GM19193 (cell line): Measurements from ENCODE around the gene TMEM131.

Experiments
- POLR2A ChIP-seq: IDR thresholded peaks from 4 replicates; pipeline ENCODE4 v1.6.1; 2011; ENCODE audit not compliant: insufficient read depth, insufficient read length; ENCODE audit errors: extremely low read depth

Gene TMEM131

DNA sequence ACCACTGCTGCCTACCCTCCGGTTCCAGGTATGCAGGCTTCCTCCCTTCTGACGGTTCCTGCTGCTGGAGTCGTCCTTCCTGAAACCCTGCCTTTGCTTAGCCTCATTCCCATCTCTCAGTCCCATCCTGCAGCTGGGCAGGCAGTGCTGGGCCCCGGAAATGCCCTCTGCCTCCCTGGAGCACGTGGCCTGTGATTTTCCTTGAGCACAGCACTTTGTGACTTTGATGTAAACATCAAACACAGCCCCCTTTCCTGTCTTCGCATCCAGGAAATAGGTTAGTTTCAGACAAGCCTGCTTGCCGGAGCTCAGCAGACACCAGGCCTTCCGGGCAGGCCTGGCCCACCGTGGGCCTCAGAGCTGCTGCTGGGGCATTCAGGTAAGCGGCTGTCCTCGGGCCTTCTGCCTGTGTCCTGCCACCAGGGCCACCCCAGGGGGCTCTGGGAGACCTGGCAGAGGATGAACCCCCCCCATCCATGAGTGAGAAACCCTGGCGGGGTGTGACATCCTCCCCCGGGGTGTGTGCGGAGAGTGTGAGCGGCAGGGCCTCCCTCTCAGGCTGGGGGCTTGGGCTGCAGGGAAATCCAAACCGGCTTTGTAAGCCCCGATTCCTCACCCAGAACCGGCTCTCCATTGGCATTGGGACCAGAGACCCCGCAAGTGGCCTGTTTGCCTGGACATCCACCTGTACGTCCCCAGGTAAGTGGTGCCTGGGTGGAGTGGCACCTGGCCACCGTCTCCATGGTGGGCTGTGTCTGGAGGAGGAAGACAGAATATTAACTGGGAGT lies 282.3 kb downstream of the TMEM131 start, which contains the start of gene ZAP70:
TSS of gene ZAP70 (plus strand) at position 281 of the 788 bp plus-strand sequence. CDS start 10,461 bp downstream, outside the sequence.
- no peak for TF ChIP-seq POLR2A

DNA sequence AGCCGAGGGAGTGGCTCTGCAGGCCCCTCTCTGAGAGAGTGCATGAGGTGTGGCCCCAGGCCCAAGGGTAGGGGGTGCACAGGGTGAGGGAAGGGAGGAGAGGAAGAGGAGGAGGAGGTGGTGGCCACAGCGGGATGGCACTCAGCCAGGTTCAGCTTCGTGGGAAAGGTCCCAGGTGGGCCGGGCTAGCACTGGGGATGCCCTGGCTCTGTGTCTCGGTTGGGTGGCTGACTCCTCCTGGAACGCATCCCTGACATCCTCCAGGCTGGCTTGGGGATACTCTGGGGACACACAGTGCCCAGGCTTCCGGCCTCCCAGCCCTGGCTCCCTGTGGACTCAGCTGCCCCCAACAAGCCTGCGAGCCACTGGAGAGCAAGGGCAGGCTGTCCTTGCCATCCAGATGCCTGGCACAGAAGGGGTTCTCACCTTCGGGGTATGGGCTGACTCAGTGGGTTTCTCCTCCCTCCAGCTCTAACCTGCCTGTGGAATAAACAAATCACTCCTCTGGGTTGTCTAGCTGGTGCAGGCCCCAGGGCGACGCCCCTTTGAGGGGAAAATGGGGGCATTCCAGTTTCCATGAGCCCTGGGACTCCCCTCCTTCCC lies 283.0 kb downstream of the TMEM131 start:
- no peak for TF ChIP-seq POLR2A

DNA sequence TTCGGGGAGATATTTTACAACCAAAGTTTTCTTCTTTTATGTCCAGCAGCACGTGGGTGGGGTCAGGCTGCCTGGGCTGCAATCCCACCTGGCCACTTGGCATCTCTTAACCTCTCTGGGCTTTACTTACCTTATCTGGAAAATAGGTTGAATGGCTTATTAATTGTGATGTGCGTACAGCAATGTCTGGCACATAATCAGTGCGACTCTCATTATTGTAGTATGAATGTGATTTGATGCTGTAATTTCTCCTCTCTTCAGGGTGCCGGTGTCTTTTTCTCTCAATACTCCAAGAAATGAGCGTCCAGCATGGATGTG lies 284.4 kb downstream of the TMEM131 start:
- TF ChIP-seq POLR2A, result no peak

DNA sequence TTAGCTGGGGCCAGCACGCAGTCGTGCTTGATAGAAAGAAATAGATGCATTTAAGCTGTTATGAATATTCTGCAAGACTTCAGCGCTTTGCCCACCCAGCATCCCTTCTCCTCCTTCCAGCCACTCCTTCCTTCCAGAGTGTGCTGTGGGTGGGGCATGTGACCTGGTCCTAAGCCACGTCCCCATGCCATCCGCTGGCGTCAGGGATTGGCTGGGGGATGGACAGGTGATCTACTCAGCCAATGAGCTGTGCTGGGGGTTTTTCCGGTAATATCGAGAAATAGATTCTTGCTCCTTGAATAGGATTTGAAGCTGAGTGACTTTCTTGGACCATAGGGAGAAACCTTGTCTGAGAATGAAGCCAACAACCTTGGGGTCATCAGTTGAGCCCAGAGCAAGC lies 287.1 kb downstream of the TMEM131 start:
- no peak for TF ChIP-seq POLR2A

DNA sequence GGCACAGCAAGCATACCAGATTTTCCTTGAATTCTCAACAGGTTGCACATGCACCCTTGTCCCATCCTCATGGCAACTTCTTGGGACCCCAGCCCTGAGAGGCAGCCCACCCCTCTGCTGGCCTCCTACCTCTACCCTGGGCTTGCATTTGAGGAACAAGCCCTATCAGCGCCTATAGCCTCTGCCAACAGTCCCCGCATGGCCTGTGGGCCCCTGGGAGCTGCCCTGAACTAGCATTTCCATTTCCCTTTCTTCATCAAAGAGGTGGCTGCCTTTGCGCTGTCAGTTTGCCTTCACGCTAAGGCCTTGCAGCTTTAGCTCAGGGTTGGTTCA lies 287.7 kb downstream of the TMEM131 start:
- TF ChIP-seq POLR2A, result no peak

DNA sequence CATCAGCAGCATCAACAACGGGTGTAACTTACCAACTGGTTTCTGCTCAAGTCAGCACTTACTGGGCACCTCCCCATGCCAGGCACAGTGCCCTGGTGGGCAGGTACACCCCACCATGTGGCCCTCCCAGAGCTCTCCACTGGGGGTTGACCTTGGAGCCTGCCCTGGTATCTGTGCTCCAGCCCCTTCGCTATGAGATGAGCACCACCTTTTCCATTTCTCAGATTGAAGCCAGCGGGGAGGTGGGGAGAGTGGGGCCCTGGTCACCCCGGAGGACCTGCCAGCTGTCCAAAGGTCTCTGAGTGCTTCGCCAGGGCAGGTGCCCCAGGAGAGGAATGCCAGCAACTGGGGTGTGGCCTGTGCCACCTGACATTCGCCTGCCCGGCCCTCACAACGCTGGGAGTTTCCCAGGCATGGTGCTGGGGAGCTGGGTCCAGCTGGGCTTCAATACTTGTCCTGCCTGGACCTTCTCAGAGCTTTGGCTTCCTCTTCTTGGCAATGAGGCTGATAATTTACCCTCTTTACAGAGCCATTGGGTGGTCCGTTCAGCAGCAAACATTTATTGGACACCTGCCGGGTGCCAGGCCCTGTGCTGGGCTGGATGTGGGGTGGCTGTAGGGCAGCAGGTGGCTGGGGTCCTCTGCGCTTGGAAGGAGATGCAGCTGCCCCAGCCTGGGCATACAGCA lies 288.2 kb downstream of the TMEM131 start:
- no peak for TF ChIP-seq POLR2A

DNA sequence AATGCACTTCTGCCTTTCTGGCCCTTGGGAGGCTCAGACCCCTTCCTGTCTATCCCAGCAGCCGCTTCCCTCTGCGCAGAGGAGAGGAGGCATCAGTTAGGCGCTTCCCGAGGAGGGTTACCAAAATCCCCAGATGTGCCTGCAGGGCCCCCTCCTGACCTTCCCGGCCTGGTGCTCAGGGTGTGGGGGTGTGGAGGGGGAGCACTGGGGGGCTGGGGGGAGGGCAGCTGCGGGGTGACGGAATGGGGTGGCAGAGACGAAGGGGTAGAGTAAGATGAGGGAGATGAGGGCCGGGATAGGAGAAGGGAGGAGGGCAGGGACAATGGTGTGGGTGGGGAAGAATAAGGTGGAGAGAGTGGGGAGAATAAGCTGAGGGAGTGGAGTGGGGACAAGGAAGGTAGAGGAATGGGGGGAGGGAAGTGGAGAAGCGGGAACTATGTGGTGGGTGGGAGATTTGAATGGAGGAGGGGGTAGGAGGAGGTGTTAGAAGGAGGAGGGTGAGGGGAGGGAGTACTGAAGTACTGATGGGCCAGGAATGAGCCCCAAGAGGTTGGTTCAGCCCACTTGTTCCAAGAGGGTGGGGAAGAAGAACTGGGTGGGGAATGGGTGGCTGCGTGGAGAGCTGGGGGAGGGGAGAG lies 288.9 kb downstream of the TMEM131 start:
- TF ChIP-seq POLR2A, result no peak
